CD14-positive monocyte (primary cell): Measurements from ENCODE around the gene SPACDR. TPM values are rescaled to one million over a fixed set of nuclear protein-coding genes. Genes with fewer than 3 reads are reported as not detected.

ENCODE experiments used
- DNase-seq, 3 donors: peaks; one replicate each; pipeline ENCODE4 v3.0.0-alpha.2; 2011 to 2022
- H2AFZ ChIP-seq: 2 replicates; pipeline ENCODE4 v1.6.0; 2012; ENCODE audit warnings: mild to moderate bottlenecking, low read depth, low read length, inconsistent platforms; ENCODE audit not compliant: insufficient read depth, poor library complexity, severe bottlenecking
- H3K27ac ChIP-seq, 2 donors: 1 replicate in 1 of 2; 2 replicates in 1 of 2; pipeline ENCODE4 v1.5.1; 2012 to 2013; ENCODE audit warnings: low read length in 2 of 2, control low read depth in 1 of 2, inconsistent platforms in 1 of 2, low read depth in 1 of 2, mild to moderate bottlenecking in 1 of 2
- H3K27me3 ChIP-seq, 2 donors: one replicate each; pipeline versions ENCODE4 v1.6.0 to v1.6.1; 2011 to 2013; ENCODE audit warnings: low read length in 2 of 2; ENCODE audit not compliant: control insufficient read depth in 2 of 2, insufficient read depth in 2 of 2
- H3K36me3 ChIP-seq, 2 donors: replicated peaks in 1 of 2; 1 replicate in 1 of 2; 2 replicates in 1 of 2; pipeline versions ENCODE4 v1.5.1 to v1.6.1; 2012 to 2013; ENCODE audit warnings: low read length in 2 of 2, control low read depth in 1 of 2, inconsistent platforms in 1 of 2, mild to moderate bottlenecking in 1 of 2; ENCODE audit not compliant: insufficient read depth in 2 of 2, control insufficient read depth in 1 of 2
- H3K4me1 ChIP-seq, 2 donors: 1 replicate in 1 of 2; 2 replicates in 1 of 2; pipeline versions ENCODE4 v1.5.1 to v1.6.1; 2012 to 2013; ENCODE audit warnings: low read length in 2 of 2, control low read depth in 1 of 2, inconsistent platforms in 1 of 2, mild to moderate bottlenecking in 1 of 2, moderate library complexity in 1 of 2; ENCODE audit not compliant: insufficient read depth in 2 of 2, control insufficient read depth in 1 of 2
- H3K4me2 ChIP-seq: replicated peaks from 2 replicates; pipeline ENCODE3; 2012; ENCODE audit warnings: low read length, moderate library complexity, mild to moderate bottlenecking; ENCODE audit not compliant: poor library complexity, severe bottlenecking; ENCODE audit errors: extremely low read depth
- H3K4me3 ChIP-seq, 3 experiments: fragments of 200-600 bp in 1 of 3; sonication (generic) in 1 of 3; replicated peaks in 1 of 3; 1 replicate in 2 of 3; 2 replicates in 1 of 3; pipeline ENCODE4 v1.5.1; 2011 to 2013; ENCODE audit warnings: low read length in 3 of 3, mild to moderate bottlenecking in 3 of 3, control low read depth in 2 of 3, low read depth in 2 of 3, inconsistent platforms in 1 of 3, moderate library complexity in 1 of 3
- H3K79me2 ChIP-seq: 2 replicates; pipeline ENCODE4 v1.6.0; 2012; ENCODE audit warnings: mild to moderate bottlenecking, control low read depth, inconsistent platforms, low read length, moderate library complexity; ENCODE audit not compliant: insufficient read depth
- H3K9ac ChIP-seq: 2 replicates; pipeline ENCODE4 v1.6.0; 2017; ENCODE audit warnings: low read length, mild to moderate bottlenecking; ENCODE audit not compliant: insufficient read depth, poor library complexity, severe bottlenecking
- H3K9me3 ChIP-seq, 2 donors: replicated peaks in 1 of 2; 1 replicate in 1 of 2; 2 replicates in 1 of 2; pipeline versions ENCODE4 v1.5.1 to v1.6.1; 2012 to 2013; ENCODE audit warnings: low read length in 2 of 2, control low read depth in 1 of 2; ENCODE audit not compliant: control insufficient read depth in 1 of 2, insufficient read depth in 1 of 2
- H4K20me1 ChIP-seq: 2 replicates; pipeline ENCODE4 v1.6.0; 2012; ENCODE audit warnings: mild to moderate bottlenecking, low read length, control low read depth, moderate library complexity; ENCODE audit not compliant: insufficient read depth
- H3K27ac Mint-ChIP-seq, 7 donors: one replicate each; pipeline ENCODE4 v1.8.0; 2020; ENCODE audit warnings: mild to moderate bottlenecking in 7 of 7, mixed read lengths in 7 of 7, moderate library complexity in 6 of 7, inconsistent platforms in 2 of 7
- H3K27me3 Mint-ChIP-seq, 3 donors: one replicate each; pipeline ENCODE4 v1.8.0; 2021 to 2022; ENCODE audit warnings: low read depth in 3 of 3, mild to moderate bottlenecking in 3 of 3, mixed read lengths in 3 of 3, moderate library complexity in 3 of 3, inconsistent platforms in 1 of 3
- H3K36me3 Mint-ChIP-seq, 2 donors: one replicate each; pipeline ENCODE4 v1.8.0; 2020; ENCODE audit warnings: mixed read lengths in 2 of 2, inconsistent platforms in 1 of 2, mild to moderate bottlenecking in 1 of 2
- H3K4me1 Mint-ChIP-seq: one replicate; pipeline ENCODE4 v1.8.0; 2020; ENCODE audit warnings: mild to moderate bottlenecking, mixed read lengths
- H3K4me3 Mint-ChIP-seq, 2 donors: one replicate each; pipeline ENCODE4 v1.8.0; 2020; ENCODE audit warnings: mild to moderate bottlenecking in 2 of 2, mixed read lengths in 2 of 2, moderate library complexity in 1 of 2
- H3K9me3 Mint-ChIP-seq, 7 donors: one replicate each; pipeline ENCODE4 v1.8.0; 2020 to 2022; ENCODE audit warnings: mixed read lengths in 7 of 7, mild to moderate bottlenecking in 6 of 7, moderate library complexity in 6 of 7, inconsistent platforms in 2 of 7
- CTCF ChIP-seq: fragments of 200-600 bp; IDR thresholded peaks from one replicate; pipeline ENCODE4 v1.8.0; 2022; ENCODE audit warnings: antibody characterized with exemption, mild to moderate bottlenecking
- WGBS: methylation state at CpG from one replicate; pipeline ENCODE4 v1.1.5; 2013; ENCODE audit warnings: missing lambda C conversion rate; ENCODE audit not compliant: insufficient coverage; 5-methylcytosine and 5-hydroxymethylcytosine counted together
- intact Hi-C, 2 donors: fragments of 100-400 bp; cut with micrococcal nuclease; formaldehyde crosslinking; loops; one replicate each; pipeline versions ENCODE4 v1.15.0 to v1.15.1; 2023
- polyA plus RNA-seq, 3 donors: library from polyadenylated mRNA; depleted of rRNA in 1 of 3; unstranded in 2 of 3; stranded (reverse) in 1 of 3; fragments of 300-500 nt in 2 of 3; fragments of >200 nt in 1 of 3; fragmentation: Illumina TruSeq in 2 of 3; gene quantifications; 1 replicate in 2 of 3; 2 replicates in 1 of 3; pipeline ENCODE4 v1.2.3, GENCODE V29; 2012 to 2021

Gene SPACDR
- polyA plus RNA-seq, 3 donors = 0.40 to 2.5 TPM; not detected in 1

GRCh38 chr7:100425347-100425746 lies 38.7 kb downstream of the SPACDR start:
- peaks cover 6% of the 10 kb centered on the region for H3K4me1 Mint-ChIP-seq
- no peak for TF ChIP-seq CTCF
- peaks cover 20 to 32% of the 10 kb centered on the region in 2 donors for H3K36me3 ChIP-seq
- peaks cover 0 to 2% (median 0%) of the 10 kb centered on the region in 7 donors for H3K9me3 Mint-ChIP-seq
- H3K27me3 ChIP-seq = no peaks in the 10 kb centered on the region
- whole genome bisulfite sequencing = no CpG with 5 or more reads among the region's 1 CpG
- peaks cover 9 to 11% of the 10 kb centered on the region in 2 donors for H3K4me1 ChIP-seq
- no peak overlapping the region for H3K4me3 ChIP-seq
- no peak overlapping the region for H3K4me2 ChIP-seq
- H3K36me3 Mint-ChIP-seq = peaks cover 37 to 40% of the 10 kb centered on the region in 2 donors
- H3K9me3 ChIP-seq = no peaks in the 10 kb centered on the region
- intact Hi-C loops = no loop called here
- peaks cover 9% of the 10 kb centered on the region for H3K79me2 ChIP-seq
- H2AFZ ChIP-seq = no peak overlapping the region
- H4K20me1 ChIP-seq = peaks cover 4% of the 10 kb centered on the region
- peaks cover 1 to 6% (median 1%) of the 10 kb centered on the region in 3 donors for H3K27me3 Mint-ChIP-seq
- H3K27ac Mint-ChIP-seq = no peak overlapping the region
- no peak for DNase-seq
- H3K4me3 Mint-ChIP-seq = no peak overlapping the region
- no peak overlapping the region for H3K9ac ChIP-seq
- H3K27ac ChIP-seq = no peak overlapping the region

GRCh38 chr7:100423315-100423714 lies 40.7 kb downstream of the SPACDR start:
- no peaks in the 10 kb centered on the region for H3K27me3 ChIP-seq
- H3K9me3 Mint-ChIP-seq = peaks cover 0 to 2% (median 0%) of the 10 kb centered on the region in 7 donors
- H3K27ac Mint-ChIP-seq = no peak overlapping the region
- H3K9me3 ChIP-seq = no peaks in the 10 kb centered on the region
- no peak for DNase-seq
- no peak overlapping the region for H3K9ac ChIP-seq
- intact Hi-C loops = no loop called here
- peaks cover 1 to 4% (median 2%) of the 10 kb centered on the region in 3 donors for H3K27me3 Mint-ChIP-seq
- no peak overlapping the region for H3K4me3 Mint-ChIP-seq
- peaks cover 33 to 52% of the 10 kb centered on the region in 2 donors for H3K36me3 ChIP-seq
- peaks cover 7 to 8% of the 10 kb centered on the region in 2 donors for H3K4me1 ChIP-seq
- peaks cover 51 to 53% of the 10 kb centered on the region in 2 donors for H3K36me3 Mint-ChIP-seq
- H3K4me1 Mint-ChIP-seq = peaks cover 8% of the 10 kb centered on the region
- no CpG with 5 or more reads among the region's 6 CpGs for WGBS
- no peak for TF ChIP-seq CTCF
- peaks cover 4% of the 10 kb centered on the region for H4K20me1 ChIP-seq
- H3K79me2 ChIP-seq = no peaks in the 10 kb centered on the region
- H3K4me2 ChIP-seq = no peak overlapping the region
- no peak overlapping the region for H2AFZ ChIP-seq
- H3K27ac ChIP-seq = no peak overlapping the region
- H3K4me3 ChIP-seq = no peak overlapping the region
